ENCODE results near the gene CCDC85C. TPM values are rescaled to one million over a fixed set of nuclear protein-coding genes. Genes with fewer than 3 reads are reported as not detected.
A peak's percentile ranks its signal among the peaks of the same experiment; 100 is the strongest.

Gene CCDC85C
- polyA plus RNA-seq, 1 of the 3 experiments (the other 2 are of a cell fraction): 9.6 TPM

DNA sequence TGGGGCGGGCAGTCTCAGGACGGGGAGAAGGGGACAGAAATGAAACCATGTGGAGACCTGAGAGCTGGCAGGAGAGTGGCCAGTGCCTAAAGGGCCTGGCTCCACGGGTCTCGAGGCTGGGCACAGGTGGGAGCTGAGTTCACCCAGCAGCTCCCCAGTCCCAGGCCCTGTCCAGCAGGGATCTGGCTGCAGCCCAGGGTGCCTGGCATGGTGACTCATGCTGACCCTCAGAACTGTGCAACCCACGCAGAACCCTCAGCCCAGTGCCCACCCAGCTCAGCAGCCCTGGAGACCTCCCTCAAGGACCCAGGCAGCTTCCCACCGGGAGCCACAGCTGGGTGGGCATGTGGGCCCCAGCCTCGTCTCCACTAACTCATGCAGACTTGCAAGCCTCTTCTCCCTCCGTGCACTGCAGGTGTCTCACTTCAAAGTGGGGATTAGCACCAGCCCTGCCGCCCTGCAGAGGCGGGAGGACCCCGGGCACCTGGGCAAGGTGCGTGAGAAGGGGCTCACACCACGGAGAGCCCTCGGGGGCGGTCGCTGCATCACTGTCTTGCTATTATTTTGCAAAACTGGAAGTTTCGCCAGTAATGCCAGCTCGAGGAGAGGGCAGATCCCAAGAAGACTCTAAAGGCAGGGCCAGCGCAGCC lies 76.5 kb downstream of the CCDC85C start:
- H3K4me3 ChIP-seq (ENCODE audit: low read depth in 2 of 2, low read length in 1 of 2): no peak overlapping the region

DNA sequence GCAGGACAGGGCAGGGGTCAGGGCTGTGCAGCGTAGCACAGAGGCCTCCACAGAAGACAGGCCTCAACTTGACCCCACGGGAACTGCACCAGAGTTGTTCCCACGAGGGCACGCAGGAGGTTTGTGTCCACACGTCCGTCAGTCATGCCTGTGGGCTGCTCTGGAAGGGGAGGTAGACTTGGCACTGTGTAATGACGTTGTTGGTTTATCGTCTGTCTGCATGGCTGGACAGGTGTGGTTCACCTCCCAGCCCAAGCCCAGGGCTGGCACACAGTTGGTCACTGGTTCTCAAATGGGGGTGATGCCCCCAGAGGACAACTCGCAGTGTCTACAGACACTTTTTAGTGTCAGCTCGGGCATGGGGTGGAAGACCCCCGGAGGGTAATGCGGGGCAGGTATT lies 77.0 kb downstream of the CCDC85C start:
- Histone ChIP-seq H3K9ac (no peak overlapping the region), H3K9me3 (no peaks in the 10 kb centered on the region), H3F3A (replicated peaks; ENCODE audit: insufficient read depth) (no peaks in the 10 kb centered on the region), H2AFZ (ENCODE audit: low read depth) (no peak overlapping the region), H3K4me2 (no peak overlapping the region), H3K27me3 (ENCODE audit: insufficient read depth) (no peaks in the 10 kb centered on the region), H3K27ac (ENCODE audit: low read depth in 2 of 2, low read length in 1 of 2) (peak overlapping the region in 1 of 2 experiments; percentile 11; a peak in 1 of 4 replicates), H4K20me1 (ENCODE audit: insufficient read depth) (no peaks in the 10 kb centered on the region), H3K79me2 (ENCODE audit: insufficient read depth) (peaks cover 20% of the 10 kb centered on the region; the same call in 1 of the 2 replicates), H3K4me3 (ENCODE audit: low read depth in 2 of 2, low read length in 1 of 2) (no peak overlapping the region), H3K4me1 (ENCODE audit: control insufficient read depth in 1 of 2, insufficient read depth in 2 of 2, low read depth in 1 of 2, low read length in 1 of 2) (peaks cover 30 to 61% of the 10 kb centered on the region in 2 experiments; a peak in 3 of 4 replicates), H3K9me2 (no peaks in the 10 kb centered on the region), H3K36me3 (replicated peaks in 1 of 2; ENCODE audit: control insufficient read depth in 1 of 2, insufficient read depth in 2 of 2, low read length in 1 of 2) (no peaks in the 10 kb centered on the region)
- DNase-seq: no peak
- TF ChIP-seq MXI1 (IDR thresholded peaks at IDR 0.05; ENCODE audit: low read depth, low read length): no peak
- CTCF ChIA-PET: interaction anchor here (0.6 to 2.8 kb wide), 5 partner anchors 14 to 358 kb away, joined by 3 to 11 read pairs (median 4); no protein-coding TSS in a partner anchor
- POLR2A ChIA-PET: no interaction called here
- 97% methylated on average over 7 of the region's 12 CpGs for WGBS (ENCODE audit: low lambda C conversion rate)

More for the DNA sequence above, 76.5 kb downstream of the CCDC85C start:
- ChIA-PET CTCF (interaction anchor here (0.7 to 2.8 kb wide), 4 partner anchors 12 to 101 kb away, joined by 3 to 11 read pairs (median 4); no protein-coding TSS in a partner anchor), POLR2A (no interaction called here)
- Histone ChIP-seq H3F3A (replicated peaks; ENCODE audit: insufficient read depth) (no peaks in the 10 kb centered on the region), H3K4me2 (no peak overlapping the region), H3K9me3 (no peaks in the 10 kb centered on the region), H3K9ac (no peak overlapping the region), H3K36me3 (replicated peaks in 1 of 2; ENCODE audit: control insufficient read depth in 1 of 2, insufficient read depth in 2 of 2, low read length in 1 of 2) (no peaks in the 10 kb centered on the region), H2AFZ (ENCODE audit: low read depth) (no peak overlapping the region), H4K20me1 (ENCODE audit: insufficient read depth) (no peaks in the 10 kb centered on the region), H3K79me2 (ENCODE audit: insufficient read depth) (peaks cover 25% of the 10 kb centered on the region; the same call in 1 of the 2 replicates), H3K27ac (ENCODE audit: low read depth in 2 of 2, low read length in 1 of 2) (no peak overlapping the region; a peak in 1 of 4 replicates), H3K9me2 (no peaks in the 10 kb centered on the region), H3K27me3 (ENCODE audit: insufficient read depth) (no peaks in the 10 kb centered on the region), H3K4me1 (ENCODE audit: control insufficient read depth in 1 of 2, insufficient read depth in 2 of 2, low read depth in 1 of 2, low read length in 1 of 2) (peaks cover 32 to 60% of the 10 kb centered on the region in 2 experiments; a peak in 3 of 4 replicates)
- WGBS (ENCODE audit: low lambda C conversion rate): 88% methylated on average over 14 of the region's 19 CpGs
- TF ChIP-seq GABPA (IDR thresholded peaks at IDR 0.05; ENCODE audit: low read depth) (no peak), TEAD4 (IDR thresholded peaks at IDR 0.05; ENCODE audit: borderline replicate concordance, insufficient read depth) (no peak), MXI1 (IDR thresholded peaks at IDR 0.05; ENCODE audit: low read depth, low read length) (no peak), TAF1 (IDR thresholded peaks at IDR 0.05; ENCODE audit: borderline replicate concordance, low read depth, low read length) (no peak), ELF1 (IDR thresholded peaks at IDR 0.05) (no peak), GATA2 (CRISPR knock-in tag; IDR thresholded peaks at IDR 0.05) (no peak), FOXM1 (IDR thresholded peaks at IDR 0.05; ENCODE audit: low read depth) (no peak), NFIC (IDR thresholded peaks at IDR 0.05; ENCODE audit: borderline replicate concordance) (no peak), FOXJ3 (CRISPR knock-in tag; IDR thresholded peaks at IDR 0.05) (no peak), YY1 (IDR thresholded peaks at IDR 0.05; ENCODE audit: low read depth) (no peak), RAD21 (IDR thresholded peaks at IDR 0.05; ENCODE audit: low read length) (no peak), POLR2AphosphoS5 (IDR thresholded peaks at IDR 0.05; ENCODE audit: low read depth, low read length) (no peak), EP300 (IDR thresholded peaks at IDR 0.05; ENCODE audit: borderline replicate concordance in 1 of 2, low read depth in 1 of 2, low read length in 1 of 2) (no peak), SIN3A (IDR thresholded peaks at IDR 0.05; ENCODE audit: borderline replicate concordance, low read depth, low read length) (no peak), SMC3 (IDR thresholded peaks at IDR 0.05; ENCODE audit: low read depth, low read length) (no peak), TCF12 (IDR thresholded peaks at IDR 0.05) (no peak)
- TF ChIP-seq, protein P1, sequence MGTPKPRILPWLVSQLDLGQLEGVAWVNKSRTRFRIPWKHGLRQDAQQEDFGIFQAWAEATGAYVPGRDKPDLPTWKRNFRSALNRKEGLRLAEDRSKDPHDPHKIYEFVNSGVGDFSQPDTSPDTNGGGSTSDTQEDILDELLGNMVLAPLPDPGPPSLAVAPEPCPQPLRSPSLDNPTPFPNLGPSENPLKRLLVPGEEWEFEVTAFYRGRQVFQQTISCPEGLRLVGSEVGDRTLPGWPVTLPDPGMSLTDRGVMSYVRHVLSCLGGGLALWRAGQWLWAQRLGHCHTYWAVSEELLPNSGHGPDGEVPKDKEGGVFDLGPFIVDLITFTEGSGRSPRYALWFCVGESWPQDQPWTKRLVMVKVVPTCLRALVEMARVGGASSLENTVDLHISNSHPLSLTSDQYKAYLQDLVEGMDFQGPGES (IDR thresholded peaks at IDR 0.05; ENCODE audit: low read depth, low read length): no peak
- TF ChIP-seq, protein P2, sequence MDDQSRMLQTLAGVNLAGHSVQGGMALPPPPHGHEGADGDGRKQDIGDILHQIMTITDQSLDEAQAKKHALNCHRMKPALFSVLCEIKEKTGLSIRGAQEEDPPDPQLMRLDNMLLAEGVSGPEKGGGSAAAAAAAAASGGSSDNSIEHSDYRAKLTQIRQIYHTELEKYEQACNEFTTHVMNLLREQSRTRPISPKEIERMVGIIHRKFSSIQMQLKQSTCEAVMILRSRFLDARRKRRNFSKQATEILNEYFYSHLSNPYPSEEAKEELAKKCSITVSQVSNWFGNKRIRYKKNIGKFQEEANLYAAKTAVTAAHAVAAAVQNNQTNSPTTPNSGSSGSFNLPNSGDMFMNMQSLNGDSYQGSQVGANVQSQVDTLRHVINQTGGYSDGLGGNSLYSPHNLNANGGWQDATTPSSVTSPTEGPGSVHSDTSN (IDR thresholded peaks at IDR 0.05): no peak
- no peak for DNase-seq
